Astrocyte (in vitro differentiated cells and primary cell): ENCODE results near the gene HPD. TPM values are rescaled to one million over a fixed set of nuclear protein-coding genes. Genes with fewer than 3 reads are reported as not detected.

Experiments
- DNase-seq: peaks from one replicate; pipeline ENCODE4 v3.0.0-alpha.2; 2010; ENCODE audit warnings: low read depth
- FAIRE-seq: peaks from 2 replicates; lab custom pipeline; 2011; peaks lifted over from hg19 to GRCh38; lab: Jason Lieb, UNC
- H2AFZ ChIP-seq: 2 replicates; pipeline ENCODE4 v1.6.0; 2012; ENCODE audit warnings: low read depth, low read length, inconsistent platforms
- H3K27ac ChIP-seq: 2 replicates; pipeline ENCODE4 v1.5.1; 2011; ENCODE audit warnings: low read depth, low read length, inconsistent platforms
- H3K27me3 ChIP-seq: 2 replicates; pipeline ENCODE4 v1.6.0; 2011; ENCODE audit warnings: low read length, inconsistent platforms; ENCODE audit not compliant: insufficient read depth
- H3K36me3 ChIP-seq: 2 replicates; pipeline ENCODE4 v1.5.1; 2011; ENCODE audit warnings: low read length, inconsistent platforms; ENCODE audit not compliant: insufficient read depth
- H3K4me1 ChIP-seq: 2 replicates; pipeline ENCODE4 v1.5.1; 2011; ENCODE audit warnings: low read length, inconsistent platforms; ENCODE audit not compliant: insufficient read depth
- H3K4me2 ChIP-seq: 2 replicates; pipeline ENCODE4 v1.6.0; 2012; ENCODE audit warnings: low read length, inconsistent platforms
- H3K4me3 ChIP-seq: 2 replicates; pipeline ENCODE4 v1.5.1; 2011; ENCODE audit warnings: low read depth, mild to moderate bottlenecking, low read length, inconsistent platforms; ENCODE audit not compliant: insufficient read depth
- H3K79me2 ChIP-seq: 2 replicates; pipeline ENCODE4 v1.6.0; 2012; ENCODE audit warnings: mild to moderate bottlenecking, low read length, inconsistent platforms; ENCODE audit not compliant: insufficient read depth
- H3K9ac ChIP-seq: 2 replicates; pipeline ENCODE4 v1.6.0; 2012; ENCODE audit warnings: mild to moderate bottlenecking, low read length, inconsistent platforms
- H3K9me3 ChIP-seq: 2 replicates; pipeline ENCODE4 v1.5.1; 2012; ENCODE audit warnings: low read depth, mild to moderate bottlenecking, low read length, inconsistent platforms; ENCODE audit not compliant: insufficient read depth
- H4K20me1 ChIP-seq: 2 replicates; pipeline ENCODE4 v1.6.0; 2012; ENCODE audit warnings: low read length, inconsistent platforms; ENCODE audit not compliant: insufficient read depth
- H3K27ac Mint-ChIP-seq: one replicate; pipeline ENCODE4 v1.8.0; 2021; ENCODE audit warnings: mild to moderate bottlenecking, mixed read lengths; ENCODE audit not compliant: unreplicated experiment
- H3K27me3 Mint-ChIP-seq: one replicate; pipeline ENCODE4 v1.8.0; 2021; ENCODE audit warnings: low read depth, mixed read lengths; ENCODE audit not compliant: unreplicated experiment
- H3K36me3 Mint-ChIP-seq: one replicate; pipeline ENCODE4 v1.8.0; 2021; ENCODE audit warnings: low read depth, mixed read lengths; ENCODE audit not compliant: unreplicated experiment
- H3K4me1 Mint-ChIP-seq: one replicate; pipeline ENCODE4 v1.8.0; 2021; ENCODE audit warnings: low read depth, mixed read lengths; ENCODE audit not compliant: unreplicated experiment
- H3K4me3 Mint-ChIP-seq: one replicate; pipeline ENCODE4 v1.8.0; 2021; ENCODE audit warnings: mild to moderate bottlenecking, moderate library complexity, mixed read lengths; ENCODE audit not compliant: unreplicated experiment
- H3K9me3 Mint-ChIP-seq: one replicate; pipeline ENCODE4 v1.8.0; 2021; ENCODE audit warnings: mild to moderate bottlenecking, mixed read lengths; ENCODE audit not compliant: unreplicated experiment
- CTCF ChIP-seq: IDR thresholded peaks from 2 replicates; pipeline ENCODE4 v1.5.1; 2011; ENCODE audit warnings: low read depth, mild to moderate bottlenecking, inconsistent platforms, low read length, moderate library complexity; ENCODE audit not compliant: insufficient read depth
- EZH2 ChIP-seq: IDR thresholded peaks from 2 replicates; pipeline ENCODE4 v1.6.1; 2012; ENCODE audit warnings: mild to moderate bottlenecking, low read length, inconsistent platforms; ENCODE audit not compliant: insufficient read depth
- total RNA-seq: library from RNA; stranded (reverse); gene quantifications from 2 replicates; pipeline ENCODE4 v1.2.1, GENCODE V29; 2021

HPD gene
- total RNA-seq, 1 donor from 2014 or later = not detected

- FAIRE-seq = no peak
- H3K9me3 Mint-ChIP-seq = no peaks in the 10 kb centered on the region
- peaks cover 5% of the 10 kb centered on the region for H3K36me3 ChIP-seq
- no peaks in the 10 kb centered on the region for H3K9me3 ChIP-seq
- DNase-seq = peak; percentile 89
- peak overlapping the region; percentile 100 for H3K9ac ChIP-seq
- no peak for TF ChIP-seq EZH2
- no peak for TF ChIP-seq CTCF
- peak overlapping the region; percentile 99 for H3K27ac ChIP-seq
- peak overlapping the region; percentile 65 for H3K4me3 ChIP-seq
- peaks cover 53% of the 10 kb centered on the region for H3K4me1 ChIP-seq
- peak overlapping the region; percentile 91 for H3K4me2 ChIP-seq
- H3K27ac Mint-ChIP-seq = peak overlapping the region; percentile 98
- H3K4me3 Mint-ChIP-seq = peak overlapping the region; percentile 86
- peaks cover 3% of the 10 kb centered on the region for H3K36me3 Mint-ChIP-seq
- no peaks in the 10 kb centered on the region for H3K27me3 ChIP-seq
- peak overlapping the region; percentile 48 for H2AFZ ChIP-seq
- no peaks in the 10 kb centered on the region for H3K27me3 Mint-ChIP-seq
- peaks cover 17% of the 10 kb centered on the region for H3K4me1 Mint-ChIP-seq
- H4K20me1 ChIP-seq = peaks cover 37% of the 10 kb centered on the region
- peaks cover 74% of the 10 kb centered on the region for H3K79me2 ChIP-seq
These were observed 55.6 kb downstream of the HPD start for GRCh38 chr12:121802843-121803698.

- peak overlapping the region; percentile 86 for H3K4me3 Mint-ChIP-seq
- H3K36me3 ChIP-seq = peaks cover 2% of the 10 kb centered on the region
- H3K27ac ChIP-seq = peak overlapping the region; percentile 99
- no peaks in the 10 kb centered on the region for H3K27me3 Mint-ChIP-seq
- peak overlapping the region; percentile 91 for H3K4me2 ChIP-seq
- peaks cover 21% of the 10 kb centered on the region for H3K4me1 Mint-ChIP-seq
- H3K79me2 ChIP-seq = peaks cover 74% of the 10 kb centered on the region
- TF ChIP-seq EZH2 (no peak), CTCF (no peak)
- peaks cover 59% of the 10 kb centered on the region for H3K4me1 ChIP-seq
- peak overlapping the region; percentile 65 for H3K4me3 ChIP-seq
- no peak overlapping the region for H2AFZ ChIP-seq
- peaks cover 37% of the 10 kb centered on the region for H4K20me1 ChIP-seq
- peak overlapping the region; percentile 100 for H3K9ac ChIP-seq
- H3K27ac Mint-ChIP-seq = peak overlapping the region; percentile 98
- peaks cover 3% of the 10 kb centered on the region for H3K36me3 Mint-ChIP-seq
- no peaks in the 10 kb centered on the region for H3K9me3 Mint-ChIP-seq
- H3K27me3 ChIP-seq = no peaks in the 10 kb centered on the region
- no peak for DNase-seq
- FAIRE-seq = no peak
- no peaks in the 10 kb centered on the region for H3K9me3 ChIP-seq
These were observed 56.2 kb downstream of the HPD start for GRCh38 chr12:121802485-121802842.
